ENCODE results near the gene PHLPP1. TPM values are rescaled to one million over a fixed set of nuclear protein-coding genes. Genes with fewer than 3 reads are reported as not detected.
A peak's percentile ranks its signal among the peaks of the same experiment; 100 is the strongest.

The PHLPP1 gene
- total RNA-seq, 1 experiment from 2014 or later, result 10.1 TPM

- Histone ChIP-seq H3K27me3 (replicated peaks) (no peaks in the 10 kb centered on the region), H3K36me3 (no peaks in the 10 kb centered on the region), H3K4me3 (no peak overlapping the region), H3K27ac (peak overlapping the region; percentile 20), H3K9me3 (replicated peaks) (no peaks in the 10 kb centered on the region), H3K4me1 (replicated peaks) (peaks cover 41% of the 10 kb centered on the region)
- DNase-seq (ENCODE audit: low read depth in 1 of 2, low spot score in 2 of 2), result no peak
These were observed 65.9 kb downstream of the PHLPP1 start for GRCh38 chr18:62781262-62781661.

GRCh38 chr18:62781893-62782292, 66.6 kb downstream of the PHLPP1 start:
- H3K4me3 ChIP-seq, result no peak overlapping the region
- no peaks in the 10 kb centered on the region for H3K27me3 ChIP-seq (replicated peaks)
- peak overlapping the region; percentile 20; the same call in 1 of the 2 replicates for H3K27ac ChIP-seq
- no peaks in the 10 kb centered on the region for H3K36me3 ChIP-seq
- peak in 1 of 2 experiments; percentile 70 for DNase-seq (ENCODE audit: low read depth in 1 of 2, low spot score in 2 of 2)
- H3K4me1 ChIP-seq (replicated peaks), result peaks cover 41% of the 10 kb centered on the region
- H3K9me3 ChIP-seq (replicated peaks), result no peaks in the 10 kb centered on the region

GRCh38 chr18:62784338-62784965, 69.1 kb downstream of the PHLPP1 start:
- no peak for DNase-seq (ENCODE audit: low read depth in 1 of 2, low spot score in 2 of 2)
- Histone ChIP-seq H3K27ac (no peak overlapping the region), H3K9me3 (replicated peaks) (no peaks in the 10 kb centered on the region), H3K4me3 (no peak overlapping the region), H3K27me3 (replicated peaks) (no peaks in the 10 kb centered on the region), H3K36me3 (no peaks in the 10 kb centered on the region), H3K4me1 (replicated peaks) (peaks cover 51% of the 10 kb centered on the region)

GRCh38 chr18:62784966-62785413, 69.6 kb downstream of the PHLPP1 start:
- no peaks in the 10 kb centered on the region for H3K27me3 ChIP-seq (replicated peaks)
- H3K9me3 ChIP-seq (replicated peaks), result no peaks in the 10 kb centered on the region
- H3K27ac ChIP-seq, result no peak overlapping the region
- peaks cover 51% of the 10 kb centered on the region for H3K4me1 ChIP-seq (replicated peaks)
- no peak overlapping the region for H3K4me3 ChIP-seq
- peak in 1 of 2 experiments; percentile 41 for DNase-seq (ENCODE audit: low read depth in 1 of 2, low spot score in 2 of 2)
- no peaks in the 10 kb centered on the region for H3K36me3 ChIP-seq

- H3K36me3 ChIP-seq, result no peaks in the 10 kb centered on the region
- H3K4me1 ChIP-seq (replicated peaks), result peaks cover 43% of the 10 kb centered on the region
- H3K27me3 ChIP-seq (replicated peaks), result no peaks in the 10 kb centered on the region
- no peaks in the 10 kb centered on the region for H3K9me3 ChIP-seq (replicated peaks)
- no peak for DNase-seq (ENCODE audit: low read depth in 1 of 2, low spot score in 2 of 2)
- H3K4me3 ChIP-seq, result no peak overlapping the region
- no peak overlapping the region for H3K27ac ChIP-seq
These were observed 71.3 kb downstream of the PHLPP1 start for GRCh38 chr18:62786689-62787088.

- Histone ChIP-seq H3K27me3 (replicated peaks) (no peaks in the 10 kb centered on the region), H3K9me3 (replicated peaks) (no peaks in the 10 kb centered on the region)
- DNase-seq (ENCODE audit: low read depth in 1 of 2, low spot score in 2 of 2), result no peak
These were observed 72.8 kb downstream of the PHLPP1 start for GRCh38 chr18:62788111-62788510.

GRCh38 chr18:62788876-62789275, 73.5 kb downstream of the PHLPP1 start:
- H3K27me3 ChIP-seq (replicated peaks), result no peaks in the 10 kb centered on the region
- peak in 1 of 2 experiments; percentile 48 for DNase-seq (ENCODE audit: low read depth in 1 of 2, low spot score in 2 of 2)
- no peak overlapping the region for H3K27ac ChIP-seq

More at GRCh38 chr18:62788111-62788510, 72.8 kb downstream of the PHLPP1 start:
- H3K4me1 ChIP-seq (replicated peaks), result peaks cover 33% of the 10 kb centered on the region
- no peak overlapping the region for H3K27ac ChIP-seq
- H3K4me3 ChIP-seq, result no peak overlapping the region
- no peaks in the 10 kb centered on the region for H3K36me3 ChIP-seq

GRCh38 chr18:62790871-62791772, 75.8 kb downstream of the PHLPP1 start:
- H3K27me3 ChIP-seq (replicated peaks), result no peaks in the 10 kb centered on the region
- peaks cover 10% of the 10 kb centered on the region for H3K4me1 ChIP-seq (replicated peaks)
- no peak overlapping the region for H3K4me3 ChIP-seq
- DNase-seq (ENCODE audit: low read depth in 1 of 2, low spot score in 2 of 2), result no peak
- H3K9me3 ChIP-seq (replicated peaks), result no peaks in the 10 kb centered on the region
- H3K36me3 ChIP-seq, result no peaks in the 10 kb centered on the region
- no peak overlapping the region for H3K27ac ChIP-seq

More at GRCh38 chr18:62788876-62789275, 73.5 kb downstream of the PHLPP1 start:
- Histone ChIP-seq H3K9me3 (replicated peaks) (no peaks in the 10 kb centered on the region), H3K36me3 (no peaks in the 10 kb centered on the region), H3K4me1 (replicated peaks) (peaks cover 28% of the 10 kb centered on the region), H3K4me3 (no peak overlapping the region)

- Histone ChIP-seq H3K9me3 (replicated peaks) (no peaks in the 10 kb centered on the region), H3K27me3 (replicated peaks) (no peaks in the 10 kb centered on the region), H3K4me3 (no peak overlapping the region), H3K36me3 (no peaks in the 10 kb centered on the region), H3K27ac (no peak overlapping the region), H3K4me1 (replicated peaks) (peaks cover 10% of the 10 kb centered on the region)
- no peak for DNase-seq (ENCODE audit: low read depth in 1 of 2, low spot score in 2 of 2)
These were observed 76.7 kb downstream of the PHLPP1 start for GRCh38 chr18:62792016-62792415.

- no peak for DNase-seq (ENCODE audit: low read depth in 1 of 2, low spot score in 2 of 2)
- peaks cover 25% of the 10 kb centered on the region for H3K4me1 ChIP-seq (replicated peaks)
- no peaks in the 10 kb centered on the region for H3K27me3 ChIP-seq (replicated peaks)
- H3K27ac ChIP-seq, result no peak overlapping the region
- H3K9me3 ChIP-seq (replicated peaks), result no peaks in the 10 kb centered on the region
- H3K4me3 ChIP-seq, result no peak overlapping the region
- H3K36me3 ChIP-seq, result no peaks in the 10 kb centered on the region
These were observed 80.5 kb downstream of the PHLPP1 start for GRCh38 chr18:62795813-62796212.

- Histone ChIP-seq H3K36me3 (no peaks in the 10 kb centered on the region), H3K27me3 (replicated peaks) (no peaks in the 10 kb centered on the region), H3K4me3 (no peak overlapping the region), H3K27ac (no peak overlapping the region), H3K4me1 (replicated peaks) (peaks cover 28% of the 10 kb centered on the region), H3K9me3 (replicated peaks) (no peaks in the 10 kb centered on the region)
- DNase-seq (ENCODE audit: low read depth in 1 of 2, low spot score in 2 of 2), result no peak
These were observed 80.9 kb downstream of the PHLPP1 start for GRCh38 chr18:62796216-62796621.

GRCh38 chr18:62797329-62797728, 82.0 kb downstream of the PHLPP1 start:
- Histone ChIP-seq H3K4me3 (no peak overlapping the region), H3K27ac (no peak overlapping the region), H3K4me1 (replicated peaks) (peaks cover 30% of the 10 kb centered on the region), H3K27me3 (replicated peaks) (no peaks in the 10 kb centered on the region), H3K9me3 (replicated peaks) (no peaks in the 10 kb centered on the region), H3K36me3 (no peaks in the 10 kb centered on the region)
- no peak for DNase-seq (ENCODE audit: low read depth in 1 of 2, low spot score in 2 of 2)

GRCh38 chr18:62799977-62800376, 84.6 kb downstream of the PHLPP1 start:
- Histone ChIP-seq H3K9me3 (replicated peaks) (no peaks in the 10 kb centered on the region), H3K4me1 (replicated peaks) (peaks cover 30% of the 10 kb centered on the region), H3K4me3 (no peak overlapping the region), H3K27me3 (replicated peaks) (no peaks in the 10 kb centered on the region), H3K36me3 (no peaks in the 10 kb centered on the region), H3K27ac (no peak overlapping the region)
- no peak for DNase-seq (ENCODE audit: low read depth in 1 of 2, low spot score in 2 of 2)

- Histone ChIP-seq H3K36me3 (no peaks in the 10 kb centered on the region), H3K27ac (no peak overlapping the region), H3K27me3 (replicated peaks) (no peaks in the 10 kb centered on the region), H3K4me3 (no peak overlapping the region), H3K9me3 (replicated peaks) (no peaks in the 10 kb centered on the region), H3K4me1 (replicated peaks) (peaks cover 33% of the 10 kb centered on the region)
- DNase-seq (ENCODE audit: low read depth in 1 of 2, low spot score in 2 of 2), result no peak
These were observed 87.2 kb downstream of the PHLPP1 start for GRCh38 chr18:62802523-62802922.

All from SJSA1 (cell line).